Measurements from ENCODE around the gene MAML2. TPM values are rescaled to one million over a fixed set of nuclear protein-coding genes. Genes with fewer than 3 reads are reported as not detected.
"Not testable (repeated sequence)": the region's sequence is repeated elsewhere in the genome, so short reads cannot be mapped to it uniquely, and the experiment has no call there.

MAML2 gene
- total RNA-seq, 1 experiment from 2014 or later = 14.8 TPM

DNA sequence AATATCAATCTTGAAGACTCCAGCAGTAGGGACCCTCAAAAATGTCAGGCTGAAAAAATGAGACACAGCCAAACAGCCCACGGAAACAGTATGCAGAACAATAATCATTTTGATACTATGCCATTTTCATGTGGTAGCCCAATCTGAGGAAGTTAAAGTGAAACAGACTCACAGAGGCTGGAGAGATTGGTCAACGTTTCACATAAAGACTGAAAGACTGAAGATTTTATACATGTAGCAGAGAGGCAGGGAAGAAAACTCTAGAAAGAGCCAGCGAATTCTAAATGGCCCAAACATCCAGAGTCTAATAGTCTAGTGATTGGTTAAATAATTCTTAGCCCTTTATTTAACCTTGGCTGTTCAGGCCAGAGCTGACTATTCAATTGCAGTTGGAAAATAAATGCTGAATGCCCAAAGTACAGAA is 49.4 kb downstream of the MAML2 start:
- peak; percentile 29 for DNase-seq (ENCODE audit: low read depth)

- no peak for DNase-seq (ENCODE audit: low read depth)
Observed at GRCh38 chr11:96293109-96293508, 49.9 kb downstream of the MAML2 start.

GRCh38 chr11:96292291-96293010 is 50.5 kb downstream of the MAML2 start:
- DNase-seq (ENCODE audit: low read depth) = no peak

DNA sequence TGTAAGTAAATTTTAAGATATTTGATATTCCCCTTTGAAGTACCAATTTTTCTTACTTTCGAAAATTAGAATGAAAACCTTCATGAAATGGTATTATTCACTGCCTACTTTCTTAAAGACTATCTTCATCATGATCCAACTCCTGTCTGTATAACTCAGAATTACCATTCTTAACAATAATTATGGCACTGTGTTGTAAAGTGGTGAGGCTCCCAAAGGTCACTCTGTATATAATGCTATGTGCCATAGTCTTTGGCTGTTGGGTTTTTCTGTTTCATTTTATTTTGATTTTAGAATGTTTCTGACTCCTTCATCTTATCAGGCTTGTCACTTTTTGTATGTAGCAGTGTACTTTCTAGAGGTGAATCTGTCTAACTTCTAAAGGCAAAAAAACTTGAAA is 52.4 kb downstream of the MAML2 start:
- no peak for DNase-seq (ENCODE audit: low read depth)

GRCh38 chr11:96290031-96290430 is 53.0 kb downstream of the MAML2 start:
- DNase-seq (ENCODE audit: low read depth) = no peak

DNA sequence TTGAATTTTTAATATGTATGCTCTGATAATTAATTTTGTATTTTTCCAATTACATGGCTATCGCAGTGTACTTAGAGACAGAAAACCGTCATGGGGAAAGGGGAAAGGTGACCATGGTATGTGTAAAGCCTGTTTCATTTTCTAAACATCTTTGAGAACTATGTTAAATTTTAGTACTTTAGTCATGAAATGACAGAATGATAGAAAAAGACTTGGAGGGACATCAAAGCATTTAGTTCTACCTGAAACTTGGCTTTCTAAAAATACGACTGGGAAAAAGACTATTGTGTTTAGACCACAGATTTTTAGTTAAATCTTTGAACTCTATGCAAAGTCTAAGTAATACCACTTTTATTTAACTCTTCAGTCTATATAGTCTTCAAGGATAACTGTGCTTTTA is 54.1 kb downstream of the MAML2 start:
- no peak for DNase-seq (ENCODE audit: low read depth)

GRCh38 chr11:96287822-96288439 is 55.1 kb downstream of the MAML2 start:
- no peak for DNase-seq (ENCODE audit: low read depth)

DNA sequence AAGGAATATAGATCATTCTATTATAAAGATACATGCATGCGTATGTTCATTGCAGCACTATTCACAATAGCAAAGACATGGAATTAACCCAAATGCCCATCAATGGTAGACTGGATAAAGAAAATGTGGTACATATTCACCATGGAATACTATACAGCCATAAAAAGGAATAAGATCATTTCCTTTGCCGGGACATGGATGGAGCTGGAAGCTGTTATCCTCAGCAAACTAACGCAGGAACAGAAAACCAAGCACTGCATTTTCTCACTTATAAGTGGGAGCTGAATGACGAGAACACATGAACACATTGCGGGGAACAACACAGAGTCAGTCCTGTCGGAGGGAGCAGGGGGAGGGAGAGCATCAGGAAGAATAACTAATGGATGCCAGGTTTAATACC is 57.0 kb downstream of the MAML2 start:
- not testable (repeated sequence) for DNase-seq (ENCODE audit: low read depth)

GRCh38 chr11:96284917-96285316 is 58.1 kb downstream of the MAML2 start:
- no peak for DNase-seq (ENCODE audit: low read depth)

DNA sequence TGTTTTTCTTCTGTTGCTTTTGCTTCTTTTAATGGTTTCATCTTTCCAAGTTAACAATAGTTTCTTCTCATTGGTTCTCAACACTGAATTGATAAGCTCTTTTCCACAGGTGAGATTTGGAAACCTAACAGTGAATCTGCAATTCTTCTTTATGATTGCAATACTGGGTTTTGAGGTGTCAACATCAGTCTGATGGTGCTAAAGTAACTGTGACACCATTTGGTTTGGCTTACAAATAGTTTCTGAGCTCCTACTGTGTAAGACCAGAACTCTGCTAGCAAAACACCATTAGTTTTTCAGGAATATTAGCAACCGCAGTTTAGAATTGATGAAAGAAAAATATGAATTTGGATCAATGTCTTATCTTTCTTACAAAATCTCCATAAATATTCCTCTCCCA is 58.6 kb downstream of the MAML2 start:
- DNase-seq (ENCODE audit: low read depth) = no peak

GRCh38 chr11:96282625-96283220 is 60.3 kb downstream of the MAML2 start:
- no peak for DNase-seq (ENCODE audit: low read depth)

GRCh38 chr11:96280444-96280843 is 62.6 kb downstream of the MAML2 start:
- DNase-seq (ENCODE audit: low read depth) = no peak

DNA sequence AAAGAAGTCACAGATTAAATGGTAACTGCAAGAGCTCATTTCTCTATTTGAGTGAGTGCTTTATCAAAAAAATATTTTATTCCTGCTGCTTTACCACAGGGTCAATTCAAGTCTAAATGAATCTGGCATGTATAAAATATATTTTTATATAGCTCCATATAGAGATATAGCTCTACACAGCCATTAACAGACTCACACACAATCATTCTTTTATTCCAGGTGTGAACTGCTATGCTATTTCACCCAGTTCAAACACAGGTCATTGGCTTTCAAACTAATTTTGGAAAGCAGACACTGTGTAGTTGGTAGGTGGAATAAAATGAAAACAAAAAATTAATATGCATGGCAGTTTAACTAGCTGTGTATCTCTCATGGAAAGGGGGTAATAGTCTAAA is 63.1 kb downstream of the MAML2 start:
- no peak for DNase-seq (ENCODE audit: low read depth)

DNA sequence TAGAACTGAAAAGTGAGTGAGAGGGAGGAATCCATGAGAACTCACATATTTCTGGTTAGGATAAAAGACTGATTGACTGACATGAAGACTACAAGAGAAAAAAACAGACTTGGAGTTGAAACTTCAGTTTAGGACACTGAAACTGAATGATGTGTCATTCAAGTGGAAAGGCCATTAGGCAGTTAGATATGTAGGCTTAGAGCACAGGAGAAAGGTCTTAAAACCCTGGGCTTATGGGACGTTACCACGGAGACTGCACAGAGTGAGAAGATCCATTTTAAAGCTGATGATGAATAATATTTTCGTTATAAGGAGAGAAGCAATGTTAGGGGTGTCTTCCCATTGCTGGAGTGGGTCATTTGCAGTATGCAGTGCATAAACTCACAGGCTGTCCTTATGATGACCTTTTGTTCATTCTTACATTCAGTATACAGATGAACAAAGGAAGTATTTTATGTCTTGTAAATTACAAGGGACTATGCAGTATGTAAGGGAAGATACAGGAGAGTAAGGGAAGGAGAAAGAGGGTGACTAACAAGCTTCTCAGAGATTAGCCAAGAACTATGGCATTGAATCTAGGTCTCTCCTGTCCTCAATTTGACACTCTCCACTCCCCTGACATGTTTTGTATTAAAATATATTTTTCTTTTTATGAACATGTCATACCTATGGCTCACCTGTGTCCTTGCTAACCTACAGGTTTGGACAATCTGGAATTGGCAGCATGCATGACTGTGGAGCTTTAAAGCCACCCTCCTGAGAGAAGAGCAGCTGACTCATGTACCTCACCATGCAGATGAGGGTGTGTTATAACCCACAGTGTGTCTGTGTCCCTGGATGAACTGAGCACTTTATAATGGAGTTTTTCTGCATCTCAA is 63.7 kb downstream of the MAML2 start:
- DNase-seq (ENCODE audit: low read depth) = peak; percentile 66

GRCh38 chr11:96278039-96278897 is 64.7 kb downstream of the MAML2 start:
- DNase-seq (ENCODE audit: low read depth) = peak; percentile 67

GRCh38 chr11:96277696-96278038 is 65.3 kb downstream of the MAML2 start:
- no peak for DNase-seq (ENCODE audit: low read depth)

DNA sequence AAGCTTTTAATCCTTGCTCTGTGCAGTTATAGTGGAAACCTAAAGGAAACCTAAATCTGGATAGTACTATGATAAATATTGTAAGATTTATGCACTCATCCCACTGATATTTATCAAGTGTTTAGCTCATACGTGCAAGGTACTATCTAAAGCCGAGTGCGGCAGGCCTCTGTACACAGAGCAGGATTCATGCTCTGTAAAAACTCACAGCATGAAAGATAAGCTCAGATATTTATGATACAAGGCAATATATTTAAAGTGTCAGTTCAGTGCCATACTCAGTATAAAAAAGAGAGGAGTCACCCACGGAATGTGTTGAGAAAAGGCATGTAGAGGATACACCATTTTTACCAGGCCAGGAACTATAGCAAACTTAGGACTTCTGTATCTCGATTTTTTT is 66.2 kb downstream of the MAML2 start:
- no peak for DNase-seq (ENCODE audit: low read depth)

DNA sequence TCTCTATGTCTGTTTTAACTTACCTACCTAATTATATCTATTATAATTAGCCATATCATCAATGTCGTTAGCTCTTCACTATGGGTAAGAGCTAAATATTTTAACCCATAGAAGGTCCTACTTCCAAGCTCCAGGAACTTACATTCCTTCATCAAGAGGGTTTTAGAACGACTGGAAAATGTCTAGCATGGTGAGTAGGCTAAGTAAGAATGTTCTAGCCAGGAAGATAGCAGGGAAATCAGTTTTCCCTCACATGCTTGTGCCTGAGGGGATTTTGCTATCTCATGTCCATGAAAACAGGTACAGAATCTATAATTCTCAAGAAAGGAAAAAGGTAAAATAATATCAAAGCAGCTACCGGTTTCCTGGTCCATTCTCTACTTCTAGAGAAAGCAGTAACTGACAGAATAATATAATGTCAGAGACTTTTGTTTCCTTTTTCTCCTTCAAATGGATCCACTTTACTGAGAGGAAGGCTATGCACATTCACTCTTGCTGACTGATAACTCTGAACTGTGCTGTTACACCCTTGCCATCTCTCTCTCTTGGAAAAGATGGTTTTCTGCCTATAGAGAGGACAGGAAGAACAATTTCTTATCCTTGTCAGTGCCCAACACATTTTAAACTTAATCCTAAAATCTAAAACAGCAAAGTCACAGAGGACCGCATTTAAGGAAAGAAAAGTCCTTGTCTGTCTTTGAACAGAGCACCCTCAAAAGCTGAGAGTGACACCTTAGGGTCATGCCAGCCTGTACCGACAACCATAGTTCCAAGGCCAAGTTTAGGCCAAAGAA is 67.0 kb downstream of the MAML2 start:
- no peak for DNase-seq (ENCODE audit: low read depth)

- no peak for DNase-seq (ENCODE audit: low read depth)
Observed at GRCh38 chr11:96273507-96273906, 69.5 kb downstream of the MAML2 start.

DNA sequence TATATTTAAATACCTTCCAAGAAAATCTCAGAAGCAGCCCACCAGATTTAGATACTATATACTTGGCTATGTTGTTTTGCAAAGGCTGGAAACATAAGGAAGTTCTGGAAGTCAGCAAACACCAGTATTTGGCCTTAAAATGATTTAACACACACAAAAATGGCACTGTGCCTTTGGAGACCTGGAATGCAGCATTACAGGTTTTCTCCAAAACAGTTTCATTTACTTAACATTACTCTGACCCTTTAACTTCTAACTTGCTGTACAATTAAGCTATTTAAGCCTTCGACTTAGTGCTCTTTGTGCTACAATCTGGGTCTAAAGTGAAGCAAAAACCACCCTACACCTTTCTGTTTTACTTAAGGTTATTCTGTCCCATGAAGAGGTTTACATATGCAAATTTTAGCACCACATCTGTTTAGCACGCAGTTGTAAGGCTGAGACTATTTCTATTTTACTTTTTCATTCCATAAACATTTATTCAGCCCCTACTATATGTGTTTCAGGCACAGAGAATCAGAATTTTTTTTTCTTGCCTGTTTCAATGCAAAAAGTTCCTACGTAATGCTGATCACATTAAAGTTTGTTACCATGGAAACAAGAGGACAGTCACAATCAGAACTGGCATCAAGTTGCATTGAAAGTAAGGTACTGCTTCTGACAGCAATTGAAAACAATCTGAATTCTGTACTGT is 70.3 kb downstream of the MAML2 start:
- DNase-seq (ENCODE audit: low read depth) = no peak
